Breast epithelium (tissue), 3 donors: ENCODE data around the gene LIX1L.

Experiments used
- CTCF ChIP-seq, 3 donors: fragments of 450-650 bp; IDR thresholded peaks; one replicate each; pipeline ENCODE4 v1.5.1; 2016 to 2017; ENCODE audit warnings: antibody characterized with exemption in 3 of 3, mild to moderate bottlenecking in 3 of 3, moderate library complexity in 3 of 3
- POLR2A ChIP-seq: fragments of 450-650 bp; IDR thresholded peaks from one replicate; pipeline ENCODE4 v1.6.1; 2016; ENCODE audit warnings: antibody characterized with exemption, mild to moderate bottlenecking, moderate library complexity

- TF ChIP-seq CTCF (IDR thresholded peaks at IDR 0.05) (no peak), POLR2A (no peak)
These were observed 43.9 kb upstream of the LIX1L start for GRCh38 chr1:146001709-146002108.
